Thymus (tissue), 11 donors: ENCODE results near the gene CINP. TPM values are rescaled to one million over a fixed set of nuclear protein-coding genes. Genes with fewer than 3 reads are reported as not detected.
"Not testable (repeated sequence)": the region's sequence is repeated elsewhere in the genome, so short reads cannot be mapped to it uniquely, and the experiment has no call there.

Experiments
- DNase-seq, 9 donors: peaks; one replicate each; pipeline ENCODE4 v3.0.0-alpha.2; 2013; ENCODE audit warnings: low spot score in 9 of 9, low read depth in 6 of 9, missing footprints in 1 of 9
- H3K27ac ChIP-seq, 2 donors: one replicate each; pipeline ENCODE4 v1.5.1; 2013; ENCODE audit warnings: control low read depth in 1 of 2, low read depth in 1 of 2, low read length in 1 of 2, mild to moderate bottlenecking in 1 of 2, moderate library complexity in 1 of 2
- H3K27me3 ChIP-seq, 2 donors: one replicate each; pipeline ENCODE4 v1.5.1; 2013; ENCODE audit warnings: low read length in 1 of 2; ENCODE audit not compliant: control insufficient read depth in 2 of 2, insufficient read depth in 1 of 2
- H3K36me3 ChIP-seq, 2 donors: one replicate each; pipeline ENCODE4 v1.5.1; 2013; ENCODE audit warnings: low read length in 1 of 2, mild to moderate bottlenecking in 1 of 2, moderate library complexity in 1 of 2; ENCODE audit not compliant: control insufficient read depth in 2 of 2, insufficient read depth in 2 of 2
- H3K4me1 ChIP-seq, 2 donors: one replicate each; pipeline ENCODE4 v1.5.1; 2013; ENCODE audit warnings: low read length in 2 of 2; ENCODE audit not compliant: control insufficient read depth in 2 of 2, insufficient read depth in 2 of 2
- H3K4me3 ChIP-seq, 2 donors: one replicate each; pipeline ENCODE4 v1.5.1; 2013; ENCODE audit warnings: low read length in 2 of 2, control low read depth in 1 of 2, mild to moderate bottlenecking in 1 of 2
- H3K9me3 ChIP-seq, 2 donors: one replicate each; pipeline ENCODE4 v1.5.1; 2013; ENCODE audit warnings: low read length in 1 of 2, mild to moderate bottlenecking in 1 of 2; ENCODE audit not compliant: control insufficient read depth in 2 of 2, insufficient read depth in 1 of 2
- WGBS: extraction: QIAGEN DNeasy Blood & Tissue Kit; methylation state at CpG from one replicate; pipeline ENCODE4 v1.1.7; 2013; 5-methylcytosine and 5-hydroxymethylcytosine counted together
- polyA plus RNA-seq: library from polyadenylated mRNA; stranded (reverse); fragments of 200-250 nt; gene quantifications from one replicate; pipeline ENCODE4 v1.2.3, GENCODE V29; 2013
- total RNA-seq: library from RNA; stranded (reverse); fragments of 120-200 nt; gene quantifications from one replicate; pipeline ENCODE4 v1.2.4, GENCODE V29; 2013
- donor health status: healthy.

Gene CINP
- total and polyA plus RNA-seq, 2 donors, result 26.7 to 33.4 TPM

- H3K27ac ChIP-seq, result no peak overlapping the region
- H3K4me3 ChIP-seq, result no peak overlapping the region
- no peaks in the 10 kb centered on the region for H3K36me3 ChIP-seq
- H3K27me3 ChIP-seq, result no peaks in the 10 kb centered on the region
- DNase-seq, result no peak
- 94% methylated on average over 11 of the region's 11 CpGs for WGBS
- H3K4me1 ChIP-seq, result no peaks in the 10 kb centered on the region
- no peaks in the 10 kb centered on the region for H3K9me3 ChIP-seq
Observed at GRCh38 chr14:102370305-102370809, 7.7 kb upstream of the CINP start.

GRCh38 chr14:102363182-102363943 lies 673 bp upstream of the CINP start:
- peaks cover 0 to 9% of the 10 kb centered on the region in 2 donors for H3K27me3 ChIP-seq
- peak overlapping the region in 1 of 2 donors; percentile 46 for H3K27ac ChIP-seq
- peak in 6 of 9 donors; percentile 3 to 48 (median 18) for DNase-seq
- H3K9me3 ChIP-seq, result no peaks in the 10 kb centered on the region
- H3K4me1 ChIP-seq, result peaks cover 15 to 16% of the 10 kb centered on the region in 2 donors
- 6% methylated on average over 53 of the region's 53 CpGs for WGBS
- peaks cover 4 to 5% of the 10 kb centered on the region in 2 donors for H3K36me3 ChIP-seq
- H3K4me3 ChIP-seq, result peak overlapping the region; percentile 79 to 95

- Histone ChIP-seq H3K27ac (peak overlapping the region; percentile 77 to 93), H3K27me3 (peaks cover 0 to 9% of the 10 kb centered on the region in 2 donors), H3K9me3 (no peaks in the 10 kb centered on the region), H3K4me3 (peak overlapping the region; percentile 79 to 95), H3K4me1 (peaks cover 15 to 16% of the 10 kb centered on the region in 2 donors), H3K36me3 (peaks cover 10 to 12% of the 10 kb centered on the region in 2 donors)
- DNase-seq, result peak in 2 of 9 donors; percentile 2 to 18
- WGBS, result 35% methylated on average over 4 of the region's 4 CpGs
Observed at GRCh38 chr14:102362084-102362483, 606 bp downstream of the CINP start.

GRCh38 chr14:102360388-102360787 lies 2.3 kb downstream of the CINP start:
- H3K27me3 ChIP-seq, result peaks cover 0 to 9% of the 10 kb centered on the region in 2 donors
- no peaks in the 10 kb centered on the region for H3K9me3 ChIP-seq
- peaks cover 15 to 20% of the 10 kb centered on the region in 2 donors for H3K36me3 ChIP-seq
- no peak overlapping the region for H3K4me3 ChIP-seq
- peaks cover 15 to 16% of the 10 kb centered on the region in 2 donors for H3K4me1 ChIP-seq
- DNase-seq, result no peak
- H3K27ac ChIP-seq, result no peak overlapping the region
- 98% methylated on average over 3 of the region's 3 CpGs for WGBS

- DNase-seq, result no peak
- Histone ChIP-seq H3K9me3 (no peaks in the 10 kb centered on the region), H3K27me3 (peaks cover 0 to 9% of the 10 kb centered on the region in 2 donors), H3K4me3 (no peak overlapping the region), H3K27ac (no peak overlapping the region), H3K36me3 (peaks cover 24 to 28% of the 10 kb centered on the region in 2 donors), H3K4me1 (peaks cover 15 to 16% of the 10 kb centered on the region in 2 donors)
- whole genome bisulfite sequencing, result 98% methylated on average over 2 of the region's 2 CpGs
Observed at GRCh38 chr14:102359341-102359740, 3.3 kb downstream of the CINP start.

GRCh38 chr14:102356280-102356679 lies 6.4 kb downstream of the CINP start:
- Histone ChIP-seq H3K4me3 (no peak overlapping the region), H3K4me1 (no peaks in the 10 kb centered on the region), H3K27me3 (no peaks in the 10 kb centered on the region), H3K27ac (no peak overlapping the region), H3K9me3 (no peaks in the 10 kb centered on the region), H3K36me3 (peaks cover 36 to 46% of the 10 kb centered on the region in 2 donors)
- DNase-seq, result no peak
- 96% methylated on average over 3 of the region's 3 CpGs for WGBS

- Histone ChIP-seq H3K27ac (no peak overlapping the region), H3K4me1 (no peaks in the 10 kb centered on the region), H3K36me3 (peaks cover 47 to 56% of the 10 kb centered on the region in 2 donors), H3K4me3 (no peak overlapping the region), H3K9me3 (no peaks in the 10 kb centered on the region), H3K27me3 (no peaks in the 10 kb centered on the region)
- 95% methylated on average over 8 of the region's 8 CpGs for whole genome bisulfite sequencing
- no peak for DNase-seq
Observed at GRCh38 chr14:102353126-102353619, 9.5 kb downstream of the CINP start.

- peaks cover 40 to 62% of the 10 kb centered on the region in 2 donors for H3K36me3 ChIP-seq
Observed at GRCh38 chr14:102352213-102352612, 10.5 kb downstream of the CINP start.

GRCh38 chr14:102351593-102351992 lies 11.1 kb downstream of the CINP start:
- not testable (repeated sequence) for H3K27ac ChIP-seq, DNase-seq
- peaks cover 44 to 67% of the 10 kb centered on the region in 2 donors for H3K36me3 ChIP-seq

More at GRCh38 chr14:102352213-102352612, 10.5 kb downstream of the CINP start:
- H3K4me1 ChIP-seq, result no peaks in the 10 kb centered on the region
- DNase-seq, result no peak
- no peaks in the 10 kb centered on the region for H3K27me3 ChIP-seq
- H3K4me3 ChIP-seq, result no peak overlapping the region
- no peak overlapping the region for H3K27ac ChIP-seq
- no peaks in the 10 kb centered on the region for H3K9me3 ChIP-seq
- 98% methylated on average over 4 of the region's 4 CpGs for WGBS

More at GRCh38 chr14:102351593-102351992, 11.1 kb downstream of the CINP start:
- 94% methylated on average over 9 of the region's 9 CpGs for WGBS
- not testable (repeated sequence) for H3K27me3 ChIP-seq, H3K9me3 ChIP-seq, H3K4me3 ChIP-seq, H3K4me1 ChIP-seq
